HG03558 (cell line): ENCODE data around the gene DUSP7.

ENCODE experiments used
- ATAC-seq: cut with Tn5 transposase; IDR thresholded peaks from one replicate; pipeline ENCODE4 v1.9.1; 2021; ENCODE audit warnings: moderate number of reproducible peaks; ENCODE audit not compliant: unreplicated experiment; ENCODE audit errors: extremely low read depth

DUSP7 gene, protein sequence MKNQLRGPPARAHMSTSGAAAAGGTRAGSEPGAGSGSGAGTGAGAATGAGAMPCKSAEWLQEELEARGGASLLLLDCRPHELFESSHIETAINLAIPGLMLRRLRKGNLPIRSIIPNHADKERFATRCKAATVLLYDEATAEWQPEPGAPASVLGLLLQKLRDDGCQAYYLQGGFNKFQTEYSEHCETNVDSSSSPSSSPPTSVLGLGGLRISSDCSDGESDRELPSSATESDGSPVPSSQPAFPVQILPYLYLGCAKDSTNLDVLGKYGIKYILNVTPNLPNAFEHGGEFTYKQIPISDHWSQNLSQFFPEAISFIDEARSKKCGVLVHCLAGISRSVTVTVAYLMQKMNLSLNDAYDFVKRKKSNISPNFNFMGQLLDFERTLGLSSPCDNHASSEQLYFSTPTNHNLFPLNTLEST

DNA sequence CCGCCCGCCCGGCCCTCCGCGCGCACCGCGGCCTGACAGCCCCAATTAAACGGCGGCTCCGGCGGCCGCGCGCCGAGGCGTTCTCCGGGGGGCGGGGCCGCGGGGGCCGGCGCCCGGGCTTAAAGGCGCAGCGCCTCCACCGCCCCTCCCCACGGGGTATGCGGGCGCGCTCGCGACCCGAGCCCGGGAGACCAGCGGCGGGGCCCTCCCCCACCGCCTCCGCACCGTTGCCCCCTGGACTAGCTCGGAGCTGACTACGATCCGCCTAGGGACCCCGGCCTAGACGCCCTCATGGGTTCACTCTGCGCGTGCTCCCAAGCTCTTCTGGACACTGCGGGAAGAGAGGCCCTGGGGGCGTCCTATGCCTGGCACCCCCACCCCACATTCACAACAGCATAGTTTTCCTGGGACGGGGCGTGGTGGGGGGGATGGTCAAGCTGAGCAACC, at the start of gene DUSP7:
Gene DUSP7, minus strand, starts transcription at position 51 of the 447 bp plus-strand sequence. CDS start 205 bp downstream, outside the sequence.
- no peak for ATAC-seq

DNA sequence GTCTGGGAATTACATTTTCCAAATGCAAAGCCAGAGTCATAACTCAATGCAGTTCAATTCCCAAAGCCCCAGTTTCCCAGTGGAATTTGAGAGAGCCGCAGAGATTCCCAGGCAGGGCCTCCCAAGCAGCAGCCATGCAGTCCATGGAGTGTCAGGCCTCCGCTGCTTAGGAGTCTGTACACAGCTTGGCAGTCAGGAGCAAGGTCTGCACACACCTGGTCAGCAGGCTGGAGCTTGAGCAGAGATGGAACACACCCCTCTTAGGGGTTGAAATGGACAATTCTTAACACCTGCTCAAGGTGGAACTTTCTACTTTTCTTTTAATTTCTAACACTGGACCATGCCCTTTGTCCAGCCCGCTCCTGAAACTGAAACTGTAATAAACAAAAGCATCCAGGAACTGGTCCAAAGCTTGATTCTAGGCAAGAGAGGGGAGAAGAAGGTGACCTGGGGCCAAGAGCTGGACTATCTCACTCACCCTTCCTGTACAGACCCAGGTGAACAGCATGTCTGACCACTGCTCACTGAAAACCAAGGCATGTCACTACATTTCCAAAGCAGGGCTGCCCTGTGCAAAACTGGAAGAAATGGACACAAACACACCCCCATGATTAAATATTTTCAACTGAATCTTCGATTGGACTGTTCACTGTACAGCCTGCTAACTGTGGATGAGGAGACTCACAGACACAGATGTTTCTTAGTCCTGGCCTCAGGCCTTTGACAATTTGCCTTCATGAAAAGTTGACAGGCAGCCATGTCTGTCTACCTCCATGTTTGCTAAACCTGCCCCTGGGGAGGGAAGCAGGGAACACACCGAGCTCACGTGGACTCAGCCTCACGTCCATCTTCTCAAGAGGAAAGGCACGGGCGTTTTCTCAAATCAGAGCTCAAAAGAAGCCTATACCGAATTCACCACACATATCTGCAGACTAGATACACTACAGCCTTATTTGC, 48.6 kb upstream of the DUSP7 start:
- ATAC-seq = no peak

DNA sequence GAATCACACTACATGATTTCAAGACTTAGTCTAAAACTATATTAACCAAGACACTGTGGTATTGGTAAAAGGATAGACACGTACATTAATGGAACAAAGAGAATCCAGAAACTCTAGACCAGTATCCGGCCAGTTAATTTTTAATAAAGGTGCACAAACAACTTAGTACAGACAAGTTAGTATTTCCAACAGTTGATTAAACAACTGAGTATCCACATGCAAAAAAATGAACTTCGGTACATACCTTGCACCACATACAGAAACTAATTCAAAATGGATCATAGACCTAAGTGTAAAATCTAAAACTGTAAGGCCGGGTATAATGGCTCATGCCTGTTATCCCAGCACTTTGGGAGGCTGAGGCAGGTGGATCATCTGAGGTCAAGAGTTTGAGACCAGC, 46.6 kb upstream of the DUSP7 start:
- ATAC-seq = no peak

DNA sequence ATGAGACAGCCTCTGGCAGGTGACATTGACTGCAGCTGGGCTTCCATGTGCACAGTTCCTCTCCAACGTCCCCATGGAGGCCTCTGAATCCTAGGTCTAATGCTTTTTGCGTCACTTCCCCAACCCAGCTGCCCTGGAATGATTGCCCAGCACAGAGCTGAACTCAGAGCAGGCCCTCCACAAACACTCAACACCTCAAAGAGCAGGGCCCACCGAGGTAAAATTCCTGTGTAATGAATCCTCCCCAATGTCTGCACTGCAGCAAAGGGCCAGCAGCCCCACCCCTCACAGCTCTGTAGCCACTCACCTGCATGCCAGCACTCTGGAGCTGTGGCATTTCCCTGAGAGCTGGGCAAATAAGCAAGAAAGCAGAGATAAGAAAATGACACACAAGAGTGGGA, 42.6 kb upstream of the DUSP7 start:
- no peak for ATAC-seq

DNA sequence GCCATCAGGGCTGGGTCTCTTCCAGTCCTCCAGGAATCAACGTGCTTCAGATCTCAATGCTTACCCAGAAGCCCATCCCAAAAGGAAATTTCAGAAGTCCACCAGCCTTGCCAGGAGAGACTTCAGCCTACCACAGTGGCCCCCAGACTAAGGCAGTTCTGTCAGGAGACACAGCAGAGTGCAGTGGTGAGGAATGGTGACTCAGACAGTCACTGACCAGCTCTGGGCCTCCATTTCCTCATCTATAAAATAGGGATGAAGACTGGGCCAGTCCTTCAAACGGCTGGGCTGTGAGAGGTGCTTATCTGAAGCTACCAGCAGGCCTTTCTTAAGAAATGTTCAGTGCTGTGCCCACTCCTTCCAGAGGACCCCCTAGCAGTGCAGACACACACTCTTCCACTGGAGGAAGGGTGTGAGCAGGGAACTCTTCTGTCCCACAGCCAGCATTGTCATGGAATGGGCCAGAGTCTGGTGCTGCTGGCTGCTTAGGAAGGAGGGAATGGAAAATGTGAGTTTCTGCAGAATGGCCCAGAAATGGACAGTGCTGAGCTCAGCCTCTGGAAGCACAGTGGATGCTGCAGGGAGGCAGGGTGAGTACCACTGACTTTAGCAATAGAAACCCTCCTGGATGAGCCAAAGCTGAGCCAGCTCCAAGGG, 41.6 kb upstream of the DUSP7 start:
- ATAC-seq = no peak

DNA sequence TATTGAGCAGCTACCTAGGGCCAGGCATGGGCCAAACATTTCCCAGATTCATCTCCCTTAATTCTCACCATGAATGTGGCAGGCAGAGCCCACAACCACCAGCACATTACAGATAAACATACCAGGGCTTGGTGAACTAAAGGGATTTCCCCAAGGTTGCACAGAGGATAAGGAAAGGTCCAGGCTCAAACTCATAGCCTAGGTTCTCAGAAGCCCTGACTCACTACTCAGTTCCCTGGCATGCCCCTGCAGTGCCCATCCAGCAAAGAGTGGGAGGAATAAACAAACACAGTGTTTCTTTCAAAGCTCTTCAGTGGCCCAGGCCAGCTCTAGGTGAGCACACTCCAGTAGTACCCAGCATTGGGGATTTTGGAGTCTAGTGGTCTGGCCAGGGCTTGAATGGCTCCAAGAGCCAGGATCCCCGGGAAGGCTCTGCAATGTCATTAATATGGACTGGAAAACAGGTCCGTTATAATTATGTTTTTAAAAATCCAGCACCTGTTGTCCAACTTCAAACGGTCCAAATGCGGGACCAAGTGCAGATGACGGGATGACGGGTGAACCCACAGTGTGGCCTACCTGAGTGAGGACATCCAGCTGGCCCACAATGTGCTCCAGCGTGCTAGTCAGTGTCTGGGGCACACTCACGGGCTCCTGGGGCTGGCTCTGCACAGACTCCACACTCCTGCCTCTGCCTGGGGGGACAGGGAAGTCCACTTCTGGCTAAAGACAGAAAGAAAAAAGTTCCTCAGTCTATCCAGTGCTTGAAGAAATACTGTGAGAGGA, 39.8 kb upstream of the DUSP7 start:
- ATAC-seq = no peak

DNA sequence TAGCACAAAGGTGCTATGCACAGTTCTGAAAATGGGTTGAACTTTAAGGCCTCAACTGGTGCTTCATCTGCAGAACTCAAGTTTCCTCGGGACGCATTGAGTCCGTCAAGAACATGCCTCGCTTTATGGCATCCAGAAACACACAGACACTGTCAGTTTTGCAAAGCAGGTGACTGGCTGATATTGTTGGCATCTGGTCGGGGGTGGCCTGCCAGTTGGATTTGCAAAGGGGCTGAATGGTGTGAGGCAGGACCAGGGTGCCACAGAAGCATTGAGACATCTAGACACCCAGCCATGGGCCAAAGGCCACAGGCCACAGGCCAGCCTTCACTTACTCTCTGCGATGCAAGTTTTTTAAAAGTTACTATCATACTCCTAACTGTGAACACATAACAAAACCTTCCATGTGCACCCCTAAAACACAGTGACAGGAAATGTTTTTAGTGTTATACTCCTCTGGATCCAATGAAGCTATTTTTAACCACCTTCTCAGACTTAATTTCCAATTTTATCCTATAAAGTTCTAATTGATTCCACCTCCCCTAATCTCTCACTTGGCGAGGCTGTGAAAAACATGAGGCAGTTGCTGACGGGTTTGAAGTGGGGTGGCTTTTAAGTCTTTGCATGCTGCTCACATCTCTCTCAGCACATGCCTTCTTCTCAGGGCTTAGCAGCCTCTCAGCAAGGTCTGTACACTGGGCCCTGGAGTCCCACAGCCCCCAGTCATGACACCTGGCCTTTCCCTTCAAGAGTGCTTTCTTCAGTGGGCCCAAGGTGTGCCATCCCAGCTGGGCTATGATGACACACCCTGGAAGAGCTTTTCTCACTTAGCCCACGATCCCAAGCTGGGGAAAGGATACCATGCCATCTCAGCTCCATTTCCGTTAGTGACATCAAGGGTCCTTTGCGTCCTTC, 38.5 kb upstream of the DUSP7 start:
- no peak for ATAC-seq

DNA sequence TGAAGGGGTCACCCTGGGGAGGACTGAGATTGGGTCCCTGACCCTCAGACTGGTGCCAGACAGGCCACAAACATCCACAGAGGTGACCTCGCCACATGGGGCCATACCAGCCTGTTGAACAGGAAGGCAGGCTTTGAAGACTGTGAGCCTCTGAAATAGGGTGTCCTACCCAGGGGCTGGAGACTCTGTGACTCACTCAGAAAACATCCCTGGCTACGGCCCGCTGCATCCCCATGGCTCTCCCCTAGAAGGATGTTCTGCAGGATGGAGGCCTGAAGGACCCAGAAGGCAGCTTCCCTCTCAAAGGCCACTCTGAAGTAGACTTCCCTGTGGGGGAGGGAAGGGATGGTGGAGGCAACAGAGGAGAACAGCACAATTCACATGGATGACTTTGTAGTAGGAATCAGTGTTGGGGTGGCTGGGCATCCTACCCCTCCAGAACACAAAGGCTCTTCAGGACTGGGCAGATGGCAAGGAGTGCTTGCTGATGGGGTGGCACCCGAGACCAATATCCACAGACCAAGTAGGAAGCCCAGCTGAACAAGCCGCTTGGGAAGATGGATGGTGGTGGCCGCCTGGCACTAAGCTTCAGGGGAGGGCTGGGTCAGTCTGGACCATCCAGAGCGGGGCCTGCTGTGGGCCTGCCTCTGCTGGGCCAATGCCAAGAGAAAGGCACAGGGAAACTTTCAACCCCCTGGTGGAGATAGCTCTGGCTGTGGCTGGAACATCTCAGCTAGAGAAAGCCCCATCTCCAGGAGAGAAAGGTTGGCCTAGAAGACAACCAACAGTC, 37.6 kb upstream of the DUSP7 start:
- ATAC-seq = no peak

DNA sequence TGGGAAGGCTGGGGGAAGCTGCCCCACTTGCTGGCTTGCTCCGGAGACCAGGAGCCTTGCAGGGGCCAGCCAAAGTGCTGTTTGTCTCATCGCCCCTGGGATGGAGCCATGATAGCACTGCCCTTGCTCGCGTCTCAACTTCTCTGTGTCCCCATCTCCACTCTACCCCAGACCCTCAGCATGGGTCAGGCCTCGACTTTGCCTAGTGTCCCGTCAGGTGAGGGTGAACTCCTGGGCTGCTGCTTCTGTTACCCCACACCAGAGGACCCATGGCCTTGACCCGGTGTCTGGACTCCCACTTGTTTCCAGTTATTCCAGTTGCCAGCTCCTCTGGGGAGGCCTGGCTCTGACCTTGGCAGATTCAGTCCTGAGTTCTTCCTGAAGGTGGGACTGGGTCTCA, 36.5 kb upstream of the DUSP7 start:
- ATAC-seq = no peak

DNA sequence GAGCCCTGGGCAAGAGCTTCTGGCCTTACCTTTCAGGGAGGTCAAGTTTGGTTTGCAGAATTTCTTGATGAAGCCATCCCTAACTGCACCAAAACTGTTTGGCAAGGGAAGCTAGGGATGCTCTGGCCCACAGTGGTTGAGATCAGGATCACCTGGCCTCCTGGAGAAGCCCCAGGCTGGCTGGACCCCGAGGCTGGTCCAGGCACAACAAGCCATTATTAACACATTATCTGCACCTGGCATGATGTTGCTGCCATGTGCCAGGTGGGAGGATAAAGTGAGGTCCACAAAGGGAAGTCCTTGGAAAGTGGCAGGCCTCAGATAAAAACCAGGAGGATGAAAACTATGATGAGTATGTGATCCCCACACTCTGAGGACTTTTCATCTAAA, 35.9 kb upstream of the DUSP7 start:
- no peak for ATAC-seq

DNA sequence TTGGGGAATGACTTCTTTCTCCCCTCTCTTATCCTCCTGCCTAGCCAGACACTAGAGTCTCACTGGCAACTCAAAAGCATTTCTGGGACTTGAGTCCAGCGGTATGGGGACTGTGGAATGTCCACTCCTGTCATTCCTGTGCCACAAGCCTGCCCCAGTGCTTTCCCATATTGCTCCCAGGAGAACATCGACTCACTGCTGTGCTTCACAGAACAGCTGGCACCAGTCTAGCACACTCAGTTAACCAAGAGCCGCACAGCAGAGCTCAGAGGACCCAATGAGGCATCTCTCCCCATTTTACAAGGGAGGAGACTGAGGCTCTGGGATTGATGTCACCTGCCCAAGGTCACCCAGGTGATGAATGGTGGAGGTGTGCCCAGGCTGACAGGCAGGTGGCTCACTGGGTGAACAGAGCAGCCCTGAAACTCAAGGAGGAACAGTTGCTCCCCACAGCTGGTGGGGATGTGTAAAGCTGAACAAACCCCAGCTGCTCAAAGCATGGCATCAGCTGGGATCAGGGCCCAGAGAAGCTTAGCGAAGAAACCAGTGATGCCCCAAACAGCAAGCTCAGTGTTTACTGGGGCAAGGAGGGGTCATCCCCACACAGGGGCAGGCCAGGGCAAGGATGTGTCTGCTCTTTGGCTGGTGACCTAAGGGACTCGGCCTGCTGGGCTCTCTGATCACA, 35.4 kb upstream of the DUSP7 start:
- no peak for ATAC-seq

DNA sequence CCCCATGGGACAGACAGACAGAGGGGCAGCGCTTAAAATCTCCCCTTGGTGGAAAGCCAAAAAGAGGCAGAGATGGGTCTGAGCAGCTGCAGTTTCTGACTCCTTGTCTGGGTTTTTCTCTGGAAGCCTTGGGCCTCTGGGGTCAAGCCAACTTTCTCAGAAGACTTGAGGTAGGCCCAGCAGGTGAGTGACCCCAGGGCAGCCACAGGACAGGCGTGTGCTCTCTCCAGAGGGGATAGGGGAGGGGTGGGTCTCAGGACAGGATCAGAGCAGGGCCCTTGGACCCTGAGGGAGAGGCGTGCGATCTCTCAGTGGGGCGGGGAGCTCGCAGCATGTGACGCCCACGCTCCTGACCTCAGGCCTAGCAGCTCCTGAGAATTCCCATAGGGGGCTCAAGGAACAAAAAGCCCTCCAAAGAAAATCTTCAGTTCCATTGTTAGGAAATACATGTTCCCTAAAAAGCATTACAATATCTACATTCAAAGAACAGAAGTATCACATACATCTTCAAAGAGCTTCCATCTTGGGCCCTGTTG, 34.6 kb upstream of the DUSP7 start:
- no peak for ATAC-seq

DNA sequence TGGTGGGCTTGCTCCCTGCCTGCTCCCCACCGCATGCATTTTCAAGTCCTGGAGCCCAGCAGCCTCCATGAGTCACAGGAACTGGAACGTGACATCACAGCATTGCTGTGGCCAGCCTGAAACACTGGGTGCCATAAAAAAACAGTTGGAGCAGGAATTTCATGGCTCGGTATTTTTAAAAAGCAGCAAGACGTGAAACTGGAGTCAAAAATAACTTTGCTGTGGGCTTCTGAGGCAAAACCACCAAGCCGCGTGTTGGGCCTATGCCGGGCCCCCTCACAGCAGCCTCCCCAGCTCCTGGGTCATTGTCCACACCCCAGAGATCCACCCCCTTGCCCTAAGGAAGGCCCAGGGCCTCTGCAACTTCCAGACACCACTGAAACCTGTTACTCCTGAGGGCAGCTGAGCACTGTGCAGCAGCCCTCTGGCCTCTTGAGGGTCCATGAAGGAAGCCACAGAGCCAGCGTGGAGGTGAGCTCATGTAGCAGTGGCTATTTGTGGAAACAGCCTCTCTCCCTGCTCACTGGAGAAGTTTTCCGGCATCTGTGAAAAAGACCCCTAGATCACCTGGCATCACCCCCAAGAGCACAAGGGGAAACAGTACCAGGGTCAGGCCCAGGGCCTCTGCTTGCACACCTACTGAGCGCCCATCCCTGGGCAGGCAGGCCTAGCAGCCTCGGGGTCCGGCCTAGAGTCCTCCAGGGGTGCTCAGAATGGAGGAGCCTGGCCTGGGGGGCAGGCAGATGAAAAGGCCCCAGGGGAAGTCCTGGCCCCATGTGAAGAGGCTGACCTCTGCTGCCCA, 34.0 kb upstream of the DUSP7 start:
- ATAC-seq = no peak

DNA sequence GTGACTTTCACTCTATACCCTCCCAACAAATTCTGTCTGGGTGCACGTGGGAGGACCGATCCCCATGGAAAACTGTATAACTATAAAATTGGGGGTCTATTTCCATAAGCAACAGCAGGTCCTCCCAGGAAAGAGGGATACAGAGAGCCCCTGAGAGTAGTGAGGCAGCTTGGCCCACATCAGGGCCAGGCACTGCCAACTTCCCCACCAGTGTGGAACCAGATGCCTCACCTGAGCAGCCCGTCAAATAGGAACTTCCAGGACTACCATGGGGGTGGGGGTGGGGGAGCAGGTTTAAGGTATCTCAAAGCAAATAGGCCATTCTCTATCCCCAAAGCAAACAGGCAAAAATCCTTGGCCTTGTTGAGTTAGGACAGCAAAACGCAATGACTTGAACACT, 33.3 kb upstream of the DUSP7 start:
- no peak for ATAC-seq

DNA sequence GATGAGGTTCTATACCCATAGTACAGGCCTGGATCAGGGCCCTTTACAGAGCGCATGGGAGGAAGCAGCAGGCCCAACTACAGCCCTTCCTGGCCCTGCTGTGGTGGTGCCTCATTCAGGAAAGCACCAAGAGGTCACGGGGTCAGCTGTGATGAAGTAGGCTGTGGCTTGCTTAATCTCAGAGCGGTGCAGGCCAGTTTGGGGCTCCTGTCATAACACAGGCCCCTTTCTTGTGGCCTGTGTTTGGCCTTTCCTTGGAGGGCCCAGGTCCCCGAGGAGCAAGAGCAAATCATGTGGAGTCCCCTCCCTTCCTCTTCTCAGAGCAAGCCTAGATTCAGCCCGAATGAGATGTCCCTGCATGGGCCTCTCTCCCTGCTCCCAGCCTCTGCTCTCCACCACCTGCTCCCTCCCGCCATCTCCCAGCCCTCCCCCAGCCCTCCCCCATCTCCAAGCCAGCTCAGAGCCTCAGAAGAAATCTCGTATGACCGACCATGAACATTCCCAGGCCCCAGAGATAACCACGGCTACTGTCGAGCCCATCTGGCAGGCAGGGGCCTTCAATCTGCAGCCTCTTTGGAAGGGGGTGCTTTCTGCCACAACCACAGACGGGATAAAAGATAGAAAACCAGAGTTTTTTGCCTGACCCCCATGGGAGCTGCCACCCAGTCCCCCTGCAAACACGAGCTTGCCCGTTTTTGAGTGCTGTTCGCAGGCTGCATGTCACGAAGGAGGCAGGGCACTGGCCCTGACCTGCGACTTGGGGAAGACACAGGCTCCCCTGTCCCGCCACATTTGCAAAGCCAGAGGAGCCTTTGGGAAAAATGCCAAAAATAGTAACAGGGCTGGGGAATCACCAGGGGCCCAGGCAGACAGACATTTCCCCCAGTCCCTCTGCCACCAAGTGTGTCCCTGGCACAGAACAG, 32.3 kb upstream of the DUSP7 start:
- ATAC-seq = no peak
